Natural killer cell treated with Interleukin-12 subunit alpha and Interleukin-12 subunit beta and Interleukin-15 and Interleukin-18, amount 100 ng/mL, for 72 hours (primary cell): ENCODE measurements around the gene KRT5. TPM values are rescaled to one million over a fixed set of nuclear protein-coding genes. Genes with fewer than 3 reads are reported as not detected.

Experiments
- ATAC-seq, 2 donors: fragments of 150-1000 bp; cut with Tn5 transposase in 1 of 2; sonication (Bioruptor Pico), chemical (Tn5 transposase) in 1 of 2; 2 replicates each; pipeline ENCODE4 v1.10.0; 2021
- DNase-seq: peaks from one replicate; pipeline ENCODE4 v3.0.0; 2022; ENCODE audit warnings: low spot score
- H3K27ac Mint-ChIP-seq, 2 donors: 1 replicate in 1 of 2; 2 replicates in 1 of 2; pipeline ENCODE4 v1.8.0; 2022; ENCODE audit warnings: mixed read lengths in 2 of 2, mild to moderate bottlenecking in 1 of 2, moderate library complexity in 1 of 2
- H3K27me3 Mint-ChIP-seq, 2 donors: 1 replicate in 1 of 2; 2 replicates in 1 of 2; pipeline ENCODE4 v1.8.0; 2022; ENCODE audit warnings: mixed read lengths in 2 of 2
- H3K36me3 Mint-ChIP-seq: one replicate; pipeline ENCODE4 v1.8.0; 2022; ENCODE audit warnings: mixed read lengths
- H3K4me1 Mint-ChIP-seq, 2 donors: 1 replicate in 1 of 2; 2 replicates in 1 of 2; pipeline ENCODE4 v1.8.0; 2022; ENCODE audit warnings: low read depth in 2 of 2, mixed read lengths in 2 of 2, mild to moderate bottlenecking in 1 of 2
- H3K4me3 Mint-ChIP-seq: one replicate; pipeline ENCODE4 v1.8.0; 2022; ENCODE audit warnings: mixed read lengths
- H3K9me3 Mint-ChIP-seq: 2 replicates; pipeline ENCODE4 v1.8.0; 2022; ENCODE audit warnings: mixed read lengths
- total RNA-seq, 2 donors: library from RNA; stranded (reverse); gene quantifications; one replicate each; pipeline ENCODE4 v1.2.3, GENCODE V29; 2022

The KRT5 gene
- total RNA-seq: not detected

- Mint-ChIP-seq H3K4me1 (peaks cover 0 to 5% of the 10 kb centered on the region in 2 donors), H3K9me3 (no peaks in the 10 kb centered on the region), H3K36me3 (no peaks in the 10 kb centered on the region), H3K4me3 (no peak within 1 kb of the TSS), H3K27ac (no peak within 1 kb of the TSS), H3K27me3 (peaks cover 0 to 2% of the 10 kb centered on the region in 2 donors)
- DNase-seq (no peak), ATAC-seq (no peak)
Measured at GRCh38 chr12:52519826-52520662, at the start of gene KRT5. TSS of gene KRT5 (minus strand) at chr12:52520394. CDS start at chr12:52520296, 98 bp downstream.

- DNase-seq (no peak), ATAC-seq (no peak)
- H3K4me1 Mint-ChIP-seq: peaks cover 29 to 53% of the 10 kb centered on the region in 2 donors
- no peaks in the 10 kb centered on the region for H3K9me3 Mint-ChIP-seq
- H3K27me3 Mint-ChIP-seq: peaks cover 0 to 11% of the 10 kb centered on the region in 2 donors
- peak overlapping the region; percentile 28 for H3K4me3 Mint-ChIP-seq
- H3K36me3 Mint-ChIP-seq: no peaks in the 10 kb centered on the region
- peak overlapping the region in 1 of 2 donors; percentile 62 for H3K27ac Mint-ChIP-seq
Measured at GRCh38 chr12:52568111-52568510, 47.9 kb upstream of the KRT5 start.

- H3K9me3 Mint-ChIP-seq: no peaks in the 10 kb centered on the region
- ATAC-seq: peak; percentile 91 to 94
- peaks cover 0 to 3% of the 10 kb centered on the region in 2 donors for H3K27me3 Mint-ChIP-seq
- H3K4me1 Mint-ChIP-seq: peaks cover 29 to 50% of the 10 kb centered on the region in 2 donors
- peak overlapping the region; percentile 35 to 60 for H3K27ac Mint-ChIP-seq
- H3K36me3 Mint-ChIP-seq: no peaks in the 10 kb centered on the region
- H3K4me3 Mint-ChIP-seq: peak overlapping the region; percentile 67
- peak; percentile 83 for DNase-seq
Measured at GRCh38 chr12:52566847-52567291, 46.7 kb upstream of the KRT5 start.

- Mint-ChIP-seq H3K27ac (no peak overlapping the region), H3K36me3 (no peaks in the 10 kb centered on the region), H3K4me1 (peaks cover 42 to 56% of the 10 kb centered on the region in 2 donors), H3K4me3 (no peak overlapping the region), H3K9me3 (no peaks in the 10 kb centered on the region), H3K27me3 (no peaks in the 10 kb centered on the region)
- no peak for ATAC-seq
- DNase-seq: no peak
Measured at GRCh38 chr12:52564582-52564981, 44.4 kb upstream of the KRT5 start.

GRCh38 chr12:52561880-52562449 lies 41.8 kb upstream of the KRT5 start:
- Mint-ChIP-seq H3K27ac (no peak overlapping the region), H3K4me1 (peaks cover 45 to 56% of the 10 kb centered on the region in 2 donors)

GRCh38 chr12:52559979-52560378 lies 39.8 kb upstream of the KRT5 start:
- H3K27me3 Mint-ChIP-seq: no peaks in the 10 kb centered on the region
- H3K4me3 Mint-ChIP-seq: peak overlapping the region; percentile 6
- DNase-seq: no peak
- peaks cover 55% of the 10 kb centered on the region in 2 donors for H3K4me1 Mint-ChIP-seq
- no peak for ATAC-seq
- peak overlapping the region in 1 of 2 donors; percentile 47 for H3K27ac Mint-ChIP-seq
- H3K9me3 Mint-ChIP-seq: no peaks in the 10 kb centered on the region
- H3K36me3 Mint-ChIP-seq: no peaks in the 10 kb centered on the region

More at GRCh38 chr12:52561880-52562449, 41.8 kb upstream of the KRT5 start:
- Mint-ChIP-seq H3K9me3 (no peaks in the 10 kb centered on the region), H3K36me3 (no peaks in the 10 kb centered on the region), H3K27me3 (no peaks in the 10 kb centered on the region), H3K4me3 (no peak overlapping the region)
- DNase-seq (no peak), ATAC-seq (no peak)

- peaks cover 3% of the 10 kb centered on the region for H3K9me3 Mint-ChIP-seq
- H3K4me3 Mint-ChIP-seq: peak overlapping the region; percentile 54
- no peaks in the 10 kb centered on the region for H3K36me3 Mint-ChIP-seq
- ATAC-seq (peak in 1 of 2 donors; percentile 18), DNase-seq (no peak)
- peak overlapping the region in 1 of 2 donors; percentile 49 for H3K27ac Mint-ChIP-seq
- H3K4me1 Mint-ChIP-seq: peaks cover 62 to 65% of the 10 kb centered on the region in 2 donors
- H3K27me3 Mint-ChIP-seq: no peaks in the 10 kb centered on the region
Measured at GRCh38 chr12:52558781-52559445, 38.7 kb upstream of the KRT5 start.

- peaks cover 68 to 70% of the 10 kb centered on the region in 2 donors for H3K4me1 Mint-ChIP-seq
- H3K9me3 Mint-ChIP-seq: peaks cover 3% of the 10 kb centered on the region
- peak overlapping the region; percentile 37 for H3K4me3 Mint-ChIP-seq
- H3K27ac Mint-ChIP-seq: peak overlapping the region in 1 of 2 donors; percentile 77
- H3K36me3 Mint-ChIP-seq: no peaks in the 10 kb centered on the region
- DNase-seq (no peak), ATAC-seq (no peak)
- no peaks in the 10 kb centered on the region for H3K27me3 Mint-ChIP-seq
Measured at GRCh38 chr12:52557476-52557875, 37.3 kb upstream of the KRT5 start.

GRCh38 chr12:52555577-52555976 lies 35.4 kb upstream of the KRT5 start:
- H3K4me3 Mint-ChIP-seq: peak overlapping the region; percentile 50
- H3K36me3 Mint-ChIP-seq: no peaks in the 10 kb centered on the region
- H3K27me3 Mint-ChIP-seq: peaks cover 0 to 6% of the 10 kb centered on the region in 2 donors
- DNase-seq (no peak), ATAC-seq (no peak)
- peaks cover 60 to 61% of the 10 kb centered on the region in 2 donors for H3K4me1 Mint-ChIP-seq
- peaks cover 3% of the 10 kb centered on the region for H3K9me3 Mint-ChIP-seq
- peak overlapping the region; percentile 65 to 74 for H3K27ac Mint-ChIP-seq

GRCh38 chr12:52552681-52553195 lies 32.5 kb upstream of the KRT5 start, which contains the start of gene KRT71:
TSS of gene KRT71 (minus strand) at chr12:52553145. CDS start at chr12:52553077, 68 bp downstream.
- ATAC-seq: no peak
- Mint-ChIP-seq H3K27ac (no peak within 1 kb of the TSS), H3K9me3 (peaks cover 3% of the 10 kb centered on the region), H3K36me3 (no peaks in the 10 kb centered on the region), H3K27me3 (peaks cover 3 to 6% of the 10 kb centered on the region in 2 donors), H3K4me3 (no peak within 1 kb of the TSS), H3K4me1 (peaks cover 37% of the 10 kb centered on the region in 2 donors)
- no peak for DNase-seq

GRCh38 chr12:52552055-52552454 lies 31.9 kb upstream of the KRT5 start:
- H3K36me3 Mint-ChIP-seq: no peaks in the 10 kb centered on the region
- ATAC-seq: no peak

GRCh38 chr12:52551216-52551865 lies 31.1 kb upstream of the KRT5 start:
- H3K27ac Mint-ChIP-seq: no peak overlapping the region
- peaks cover 3 to 6% of the 10 kb centered on the region in 2 donors for H3K27me3 Mint-ChIP-seq
- no peak for DNase-seq

More at GRCh38 chr12:52552055-52552454, 31.9 kb upstream of the KRT5 start:
- Mint-ChIP-seq H3K9me3 (peaks cover 3% of the 10 kb centered on the region), H3K4me3 (no peak overlapping the region), H3K4me1 (peaks cover 32 to 33% of the 10 kb centered on the region in 2 donors), H3K27me3 (peaks cover 3 to 6% of the 10 kb centered on the region in 2 donors), H3K27ac (no peak overlapping the region)
- DNase-seq: no peak

GRCh38 chr12:52546126-52546525 lies 25.9 kb upstream of the KRT5 start:
- H3K27ac Mint-ChIP-seq: no peak overlapping the region
- H3K4me1 Mint-ChIP-seq: peaks cover 10 to 18% of the 10 kb centered on the region in 2 donors
- ATAC-seq: no peak
- H3K4me3 Mint-ChIP-seq: no peak overlapping the region
- H3K27me3 Mint-ChIP-seq: peaks cover 3 to 5% of the 10 kb centered on the region in 2 donors
- DNase-seq: no peak
- H3K9me3 Mint-ChIP-seq: no peaks in the 10 kb centered on the region
- H3K36me3 Mint-ChIP-seq: no peaks in the 10 kb centered on the region

More at GRCh38 chr12:52551216-52551865, 31.1 kb upstream of the KRT5 start:
- Mint-ChIP-seq H3K4me3 (no peak overlapping the region), H3K36me3 (no peaks in the 10 kb centered on the region), H3K4me1 (peaks cover 29 to 30% of the 10 kb centered on the region in 2 donors), H3K9me3 (peaks cover 3% of the 10 kb centered on the region)
- ATAC-seq: no peak
